Liver (tissue), 9 donors: Measurements from ENCODE around the gene HAAO. TPM values are rescaled to one million over a fixed set of nuclear protein-coding genes. Genes with fewer than 3 reads are reported as not detected.

Source experiments
- DNase-seq: peaks from one replicate; pipeline ENCODE4 v3.0.0-alpha.2; 2017; ENCODE audit warnings: low spot score
- H3K27ac ChIP-seq, 2 donors: one replicate each; pipeline ENCODE4 v1.7.0; 2013; ENCODE audit warnings: inconsistent platforms in 2 of 2, low read length in 2 of 2, control low read depth in 1 of 2, low read depth in 1 of 2, mild to moderate bottlenecking in 1 of 2
- H3K27me3 ChIP-seq, 4 donors: one replicate each; pipeline versions ENCODE4 v1.6.1 to v1.7.0; 2013; ENCODE audit warnings: low read length in 3 of 4, inconsistent platforms in 1 of 4, mild to moderate bottlenecking in 1 of 4, moderate library complexity in 1 of 4; ENCODE audit not compliant: control insufficient read depth in 4 of 4, insufficient read depth in 4 of 4
- H3K36me3 ChIP-seq, 4 donors: one replicate each; pipeline versions ENCODE4 v1.6.1 to v1.7.0; 2013; ENCODE audit warnings: low read length in 3 of 4, mild to moderate bottlenecking in 3 of 4, low read depth in 1 of 4, moderate library complexity in 1 of 4; ENCODE audit not compliant: control insufficient read depth in 4 of 4, insufficient read depth in 3 of 4
- H3K4me1 ChIP-seq, 4 donors: one replicate each; pipeline versions ENCODE4 v1.6.1 to v1.7.0; 2013; ENCODE audit warnings: low read length in 3 of 4, mild to moderate bottlenecking in 3 of 4, moderate library complexity in 1 of 4; ENCODE audit not compliant: control insufficient read depth in 4 of 4, insufficient read depth in 4 of 4
- H3K4me3 ChIP-seq, 3 donors: one replicate each; pipeline versions ENCODE4 v1.6.1 to v1.7.0; 2013; ENCODE audit warnings: low read length in 3 of 3, control low read depth in 1 of 3, low read depth in 1 of 3, mild to moderate bottlenecking in 1 of 3
- H3K9ac ChIP-seq, 2 donors: one replicate each; pipeline ENCODE4 v1.7.0; 2013; ENCODE audit warnings: low read length in 2 of 2, mild to moderate bottlenecking in 2 of 2, moderate library complexity in 2 of 2, control low read depth in 1 of 2, low read depth in 1 of 2
- H3K9me3 ChIP-seq, 4 donors: one replicate each; pipeline versions ENCODE4 v1.6.1 to v1.7.0; 2013; ENCODE audit warnings: low read length in 3 of 4; ENCODE audit not compliant: control insufficient read depth in 4 of 4
- ATF3 ChIP-seq: IDR thresholded peaks from 2 replicates; pipeline ENCODE4 v1.6.1; 2016; ENCODE audit warnings: antibody characterized with exemption
- EGR1 ChIP-seq, 2 donors: IDR thresholded peaks; 2 replicates each; pipeline ENCODE4 v1.6.1; 2016 to 2018; ENCODE audit warnings: antibody characterized with exemption in 2 of 2, low read depth in 2 of 2
- FOXA2 ChIP-seq: IDR thresholded peaks from 2 replicates; pipeline ENCODE4 v1.6.1; 2016; ENCODE audit warnings: antibody characterized with exemption
- GABPA ChIP-seq, 2 donors: IDR thresholded peaks in 1 of 2; conservative IDR thresholded peaks in 1 of 2; 2 replicates each; pipeline ENCODE4 v1.6.1; 2016; ENCODE audit warnings: antibody characterized with exemption in 2 of 2, mild to moderate bottlenecking in 1 of 2, moderate library complexity in 1 of 2
- HNF4A ChIP-seq, 2 donors: conservative IDR thresholded peaks; 2 replicates each; pipeline ENCODE4 v1.6.1; 2016; ENCODE audit warnings: antibody characterized with exemption in 2 of 2, mild to moderate bottlenecking in 2 of 2
- HNF4G ChIP-seq: IDR thresholded peaks from 2 replicates; pipeline ENCODE4 v1.6.1; 2016; ENCODE audit warnings: antibody characterized with exemption
- JUND ChIP-seq, 2 donors: IDR thresholded peaks; 2 replicates each; pipeline ENCODE4 v1.6.1; 2016; ENCODE audit warnings: antibody characterized with exemption in 2 of 2
- NR2F2 ChIP-seq: IDR thresholded peaks from 2 replicates; pipeline ENCODE4 v1.6.1; 2016; ENCODE audit warnings: antibody characterized with exemption
- RAD21 ChIP-seq, 2 donors: IDR thresholded peaks; 2 replicates each; pipeline ENCODE4 v1.6.1; 2016; ENCODE audit warnings: antibody characterized with exemption in 2 of 2, mild to moderate bottlenecking in 2 of 2
- REST ChIP-seq: IDR thresholded peaks from 2 replicates; pipeline ENCODE4 v1.6.1; 2016; ENCODE audit warnings: antibody characterized with exemption, mild to moderate bottlenecking
- RXRA ChIP-seq, 2 donors: IDR thresholded peaks; 2 replicates each; pipeline ENCODE4 v1.6.1; 2017 to 2018; ENCODE audit warnings: antibody characterized with exemption in 2 of 2, mild to moderate bottlenecking in 1 of 2
- SP1 ChIP-seq: IDR thresholded peaks from 2 replicates; pipeline ENCODE4 v1.6.1; 2018; ENCODE audit warnings: antibody characterized with exemption, mild to moderate bottlenecking
- TAF1 ChIP-seq: conservative IDR thresholded peaks from 2 replicates; pipeline ENCODE4 v1.6.1; 2016; ENCODE audit warnings: antibody characterized with exemption, mild to moderate bottlenecking
- YY1 ChIP-seq: IDR thresholded peaks from 2 replicates; pipeline ENCODE4 v1.6.1; 2016; ENCODE audit warnings: antibody characterized with exemption, mild to moderate bottlenecking
- WGBS: extraction: QIAGEN DNeasy Blood & Tissue Kit; methylation state at CpG from one replicate; pipeline ENCODE4 v1.1.7; 2013; 5-methylcytosine and 5-hydroxymethylcytosine counted together
- polyA plus RNA-seq, 2 donors: library from polyadenylated mRNA; stranded (reverse) in 1 of 2; unstranded in 1 of 2; fragments of 200-250 nt in 1 of 2; fragments of >200 nt in 1 of 2; fragmentation: Nextera tagmentation in 1 of 2; extraction: Ambion mirVana in 1 of 2; gene quantifications; one replicate each; pipeline versions ENCODE4 v1.2.1 to v1.2.3, GENCODE V29; 2013 to 2015
- total RNA-seq, 2 donors: library from RNA; depleted of rRNA; stranded (reverse); fragments of >200 nt; gene quantifications; one replicate each; pipeline ENCODE4 v1.2.3, GENCODE V29; 2014
- TF ChIP-seq, protein P1 (sequence below): IDR thresholded peaks from 2 replicates; pipeline ENCODE4 v1.6.1; 2016; ENCODE audit warnings: antibody characterized with exemption
- TF ChIP-seq, protein P2 (sequence below): IDR thresholded peaks from 2 replicates; pipeline ENCODE4 v1.6.1; 2016; ENCODE audit warnings: antibody characterized with exemption
- TF ChIP-seq, protein P3 (sequence below): fragments of 150-350 bp; IDR thresholded peaks from 2 replicates; pipeline ENCODE4 v1.5.1; 2017; ENCODE audit warnings: improper control_type of control experiment, low read depth, low read length; ENCODE audit not compliant: missing input control
- donor health status: healthy.
- donor health status: healthy.
- donor health status: healthy.
- donor health status: healthy.
- donor health status: healthy.

HAAO gene
- total and polyA plus RNA-seq, 4 donors: 17.4 to 140 (median 130) TPM

DNA sequence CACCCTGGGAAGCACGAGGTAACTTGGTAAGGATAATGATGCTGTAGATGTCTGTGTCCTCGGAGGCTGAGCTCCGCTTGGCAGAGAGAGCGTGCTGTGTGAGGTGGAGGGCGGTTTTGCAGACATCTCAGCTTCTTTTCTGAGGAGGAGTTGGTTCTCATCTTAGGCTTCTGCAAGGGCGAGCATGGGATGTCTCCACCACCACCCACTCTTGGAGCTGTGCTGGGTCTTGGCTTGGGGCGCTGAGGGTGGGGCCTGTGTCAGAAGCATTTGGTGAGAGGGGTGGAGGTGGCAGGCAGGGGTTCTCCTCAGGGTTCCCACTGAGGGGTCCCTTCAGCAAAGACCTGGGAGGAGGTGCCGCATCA is 37.6 kb downstream of the HAAO start:
- Histone ChIP-seq H3K36me3 (no peaks in the 10 kb centered on the region), H3K4me1 (peaks cover 3 to 23% (median 13%) of the 10 kb centered on the region in 4 donors), H3K9me3 (no peaks in the 10 kb centered on the region), H3K27me3 (no peaks in the 10 kb centered on the region), H3K27ac (peak overlapping the region in 1 of 2 donors; percentile 17), H3K9ac (no peak overlapping the region), H3K4me3 (no peak overlapping the region)
- no peak for DNase-seq
- 94% methylated on average over 8 of the region's 8 CpGs for WGBS
- TF ChIP-seq, protein P1, sequence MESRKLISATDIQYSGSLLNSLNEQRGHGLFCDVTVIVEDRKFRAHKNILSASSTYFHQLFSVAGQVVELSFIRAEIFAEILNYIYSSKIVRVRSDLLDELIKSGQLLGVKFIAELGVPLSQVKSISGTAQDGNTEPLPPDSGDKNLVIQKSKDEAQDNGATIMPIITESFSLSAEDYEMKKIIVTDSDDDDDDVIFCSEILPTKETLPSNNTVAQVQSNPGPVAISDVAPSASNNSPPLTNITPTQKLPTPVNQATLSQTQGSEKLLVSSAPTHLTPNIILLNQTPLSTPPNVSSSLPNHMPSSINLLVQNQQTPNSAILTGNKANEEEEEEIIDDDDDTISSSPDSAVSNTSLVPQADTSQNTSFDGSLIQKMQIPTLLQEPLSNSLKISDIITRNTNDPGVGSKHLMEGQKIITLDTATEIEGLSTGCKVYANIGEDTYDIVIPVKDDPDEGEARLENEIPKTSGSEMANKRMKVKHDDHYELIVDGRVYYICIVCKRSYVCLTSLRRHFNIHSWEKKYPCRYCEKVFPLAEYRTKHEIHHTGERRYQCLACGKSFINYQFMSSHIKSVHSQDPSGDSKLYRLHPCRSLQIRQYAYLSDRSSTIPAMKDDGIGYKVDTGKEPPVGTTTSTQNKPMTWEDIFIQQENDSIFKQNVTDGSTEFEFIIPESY: no peak
- TF ChIP-seq REST (no peak), HNF4A (conservative IDR thresholded peaks at IDR 0.05) (no peak), HNF4G (no peak), FOXA2 (no peak), SP1 (no peak), ATF3 (no peak), JUND (IDR thresholded peaks at IDR 0.05) (no peak), TAF1 (no peak), YY1 (no peak), RAD21 (IDR thresholded peaks at IDR 0.05) (no peak), EGR1 (IDR thresholded peaks at IDR 0.05; ENCODE audit: low read depth in 2 of 2) (no peak)
- TF ChIP-seq, protein P2, sequence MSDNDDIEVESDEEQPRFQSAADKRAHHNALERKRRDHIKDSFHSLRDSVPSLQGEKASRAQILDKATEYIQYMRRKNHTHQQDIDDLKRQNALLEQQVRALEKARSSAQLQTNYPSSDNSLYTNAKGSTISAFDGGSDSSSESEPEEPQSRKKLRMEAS: no peak
- TF ChIP-seq, protein P3, sequence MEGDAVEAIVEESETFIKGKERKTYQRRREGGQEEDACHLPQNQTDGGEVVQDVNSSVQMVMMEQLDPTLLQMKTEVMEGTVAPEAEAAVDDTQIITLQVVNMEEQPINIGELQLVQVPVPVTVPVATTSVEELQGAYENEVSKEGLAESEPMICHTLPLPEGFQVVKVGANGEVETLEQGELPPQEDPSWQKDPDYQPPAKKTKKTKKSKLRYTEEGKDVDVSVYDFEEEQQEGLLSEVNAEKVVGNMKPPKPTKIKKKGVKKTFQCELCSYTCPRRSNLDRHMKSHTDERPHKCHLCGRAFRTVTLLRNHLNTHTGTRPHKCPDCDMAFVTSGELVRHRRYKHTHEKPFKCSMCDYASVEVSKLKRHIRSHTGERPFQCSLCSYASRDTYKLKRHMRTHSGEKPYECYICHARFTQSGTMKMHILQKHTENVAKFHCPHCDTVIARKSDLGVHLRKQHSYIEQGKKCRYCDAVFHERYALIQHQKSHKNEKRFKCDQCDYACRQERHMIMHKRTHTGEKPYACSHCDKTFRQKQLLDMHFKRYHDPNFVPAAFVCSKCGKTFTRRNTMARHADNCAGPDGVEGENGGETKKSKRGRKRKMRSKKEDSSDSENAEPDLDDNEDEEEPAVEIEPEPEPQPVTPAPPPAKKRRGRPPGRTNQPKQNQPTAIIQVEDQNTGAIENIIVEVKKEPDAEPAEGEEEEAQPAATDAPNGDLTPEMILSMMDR: no peak

DNA sequence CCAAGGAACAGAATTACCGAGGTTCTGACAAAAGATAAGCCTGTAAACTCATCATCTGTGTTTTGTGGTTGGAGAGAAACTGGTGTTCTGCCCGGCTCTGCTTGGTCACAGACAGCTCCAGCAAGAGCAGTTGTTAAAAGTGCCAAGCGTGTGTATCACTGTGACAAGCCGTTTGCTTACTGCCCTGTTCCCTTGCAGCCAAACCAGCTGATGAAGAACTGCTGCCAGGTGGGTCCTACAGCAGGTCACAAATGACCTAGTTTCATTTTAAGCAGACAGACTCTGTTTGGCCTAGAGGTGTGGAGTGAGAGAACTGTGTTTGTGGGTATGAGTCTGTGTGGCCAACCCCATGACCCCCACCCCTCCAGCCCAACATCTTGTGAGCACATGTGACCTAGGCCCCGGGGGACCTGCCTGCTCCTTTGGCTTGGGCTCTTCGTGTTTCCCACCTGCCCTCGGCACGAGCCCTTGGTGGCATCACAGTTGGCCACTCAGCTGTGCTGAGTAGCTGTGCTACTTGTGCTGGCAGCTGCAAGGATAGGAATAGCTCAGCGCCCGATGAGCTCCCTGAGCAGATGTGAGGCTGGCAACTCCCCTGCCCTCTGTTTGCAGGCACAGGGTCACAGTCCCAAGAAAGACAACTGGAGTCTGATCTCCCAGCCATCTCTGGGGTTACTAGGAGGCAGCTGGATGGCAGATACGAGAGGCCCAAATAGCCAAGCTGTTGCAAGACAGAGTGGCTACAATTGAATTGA is 38.2 kb downstream of the HAAO start:
- H3K4me3 ChIP-seq: no peak overlapping the region
- DNase-seq: no peak
- H3K9ac ChIP-seq: no peak overlapping the region
- H3K27ac ChIP-seq: peak overlapping the region; percentile 17 to 55
- peaks cover 3 to 23% (median 13%) of the 10 kb centered on the region in 4 donors for H3K4me1 ChIP-seq
- H3K27me3 ChIP-seq: no peaks in the 10 kb centered on the region
- TF ChIP-seq RXRA (IDR thresholded peaks at IDR 0.05) (no peak), JUND (IDR thresholded peaks at IDR 0.05) (no peak), GABPA (IDR thresholded peaks at IDR 0.05 in 1 of 2, conservative IDR thresholded peaks at IDR 0.05 in 1 of 2) (no peak), HNF4G (no peak), SP1 (peak; percentile 20), TAF1 (no peak), RAD21 (IDR thresholded peaks at IDR 0.05) (no peak), EGR1 (IDR thresholded peaks at IDR 0.05; ENCODE audit: low read depth in 2 of 2) (no peak), HNF4A (conservative IDR thresholded peaks at IDR 0.05) (peak in 1 of 2 donors; percentile 16), YY1 (no peak), NR2F2 (no peak), FOXA2 (no peak)
- TF ChIP-seq, protein P1: no peak
- H3K36me3 ChIP-seq: no peaks in the 10 kb centered on the region
- 52% methylated on average over 11 of the region's 11 CpGs for WGBS
- no peaks in the 10 kb centered on the region for H3K9me3 ChIP-seq
